Trophoblast cell (in vitro differentiated cells and primary cell): ENCODE data around the gene ZBTB7C.

Source experiments
- DNase-seq, 2 donors: peaks; one replicate each; pipeline ENCODE4 v3.0.0-alpha.2; 2016
- H2AFZ ChIP-seq: 2 replicates; pipeline ENCODE4 v1.6.1; 2013; ENCODE audit warnings: low read length, moderate library complexity, mild to moderate bottlenecking; ENCODE audit not compliant: insufficient read depth, poor library complexity
- H2AK5ac ChIP-seq: 2 replicates; pipeline ENCODE4 v1.6.1; 2013; ENCODE audit warnings: mild to moderate bottlenecking, low read length
- H2BK120ac ChIP-seq: 2 replicates; pipeline ENCODE4 v1.6.1; 2013; ENCODE audit warnings: low read length, mild to moderate bottlenecking, moderate library complexity; ENCODE audit not compliant: insufficient read depth, poor library complexity
- H2BK12ac ChIP-seq: 2 replicates; pipeline ENCODE4 v1.6.1; 2013; ENCODE audit warnings: mild to moderate bottlenecking, low read length, moderate library complexity
- H2BK5ac ChIP-seq: 2 replicates; pipeline ENCODE4 v1.6.1; 2013; ENCODE audit warnings: low read length, low read depth, moderate library complexity, mild to moderate bottlenecking; ENCODE audit not compliant: poor library complexity
- H3K14ac ChIP-seq: 2 replicates; pipeline ENCODE4 v1.6.1; 2013; ENCODE audit warnings: mild to moderate bottlenecking, low read length
- H3K18ac ChIP-seq: 2 replicates; pipeline ENCODE4 v1.6.1; 2013; ENCODE audit warnings: mild to moderate bottlenecking, low read length
- H3K23ac ChIP-seq: 2 replicates; pipeline ENCODE4 v1.6.1; 2013; ENCODE audit warnings: low read length
- H3K27ac ChIP-seq: 2 replicates; pipeline ENCODE4 v1.5.1; 2013; ENCODE audit warnings: low read depth, mild to moderate bottlenecking, inconsistent platforms, low read length, moderate library complexity
- H3K27me3 ChIP-seq: 2 replicates; pipeline ENCODE4 v1.6.1; 2013; ENCODE audit warnings: inconsistent platforms, mild to moderate bottlenecking, low read length, moderate library complexity; ENCODE audit not compliant: insufficient read depth
- H3K36me3 ChIP-seq, 2 experiments: 1 replicate in 1 of 2; 2 replicates in 1 of 2; pipeline ENCODE4 v1.6.1; 2013; ENCODE audit warnings: low read length in 2 of 2, mild to moderate bottlenecking in 2 of 2, moderate library complexity in 1 of 2; ENCODE audit not compliant: insufficient read depth in 2 of 2, control insufficient read depth in 1 of 2
- H3K4ac ChIP-seq: 2 replicates; pipeline ENCODE4 v1.6.1; 2013; ENCODE audit warnings: low read depth, mild to moderate bottlenecking, low read length, moderate library complexity
- H3K4me1 ChIP-seq, 2 experiments: 1 replicate in 1 of 2; 2 replicates in 1 of 2; pipeline ENCODE4 v1.6.1; 2013; ENCODE audit warnings: low read length in 2 of 2, mild to moderate bottlenecking in 2 of 2, moderate library complexity in 1 of 2; ENCODE audit not compliant: insufficient read depth in 2 of 2, control insufficient read depth in 1 of 2
- H3K4me2 ChIP-seq: 2 replicates; pipeline ENCODE4 v1.6.1; 2013; ENCODE audit warnings: inconsistent platforms, mild to moderate bottlenecking, low read length, moderate library complexity
- H3K4me3 ChIP-seq: 2 replicates; pipeline ENCODE4 v1.5.1; 2013; ENCODE audit warnings: mild to moderate bottlenecking, low read depth, low read length, inconsistent platforms
- H3K79me1 ChIP-seq: one replicate; pipeline ENCODE4 v1.6.1; 2013; ENCODE audit warnings: low read length
- H3K79me2 ChIP-seq: 2 replicates; pipeline ENCODE4 v1.6.1; 2013; ENCODE audit warnings: low read length, mild to moderate bottlenecking; ENCODE audit not compliant: control insufficient read depth, insufficient read depth, poor library complexity
- H3K9ac ChIP-seq: 2 replicates; pipeline ENCODE4 v1.6.1; 2013; ENCODE audit warnings: mild to moderate bottlenecking, low read length
- H3K9me3 ChIP-seq: 2 replicates; pipeline ENCODE4 v1.6.1; 2013; ENCODE audit warnings: low read depth, mild to moderate bottlenecking, control low read depth, inconsistent platforms, low read length; ENCODE audit not compliant: insufficient read depth
- H4K12ac ChIP-seq: 2 replicates; pipeline ENCODE4 v1.6.1; 2013; ENCODE audit warnings: low read depth, mild to moderate bottlenecking, low read length, moderate library complexity
- H4K8ac ChIP-seq: 2 replicates; pipeline ENCODE4 v1.6.1; 2013; ENCODE audit warnings: low read depth, mild to moderate bottlenecking, low read length, moderate library complexity
- H4K91ac ChIP-seq: one replicate; pipeline ENCODE4 v1.6.1; 2013; ENCODE audit warnings: low read depth, mild to moderate bottlenecking, low read length, moderate library complexity
- WGBS: extraction: QIAGEN DNeasy Blood & Tissue Kit; methylation state at CpG from one replicate; pipeline ENCODE4 v1.1.7; 2013; ENCODE audit warnings: missing lambda C conversion rate; ENCODE audit not compliant: insufficient read length, insufficient coverage; ENCODE audit errors: extremely low coverage; 5-methylcytosine and 5-hydroxymethylcytosine counted together

ZBTB7C gene

DNA sequence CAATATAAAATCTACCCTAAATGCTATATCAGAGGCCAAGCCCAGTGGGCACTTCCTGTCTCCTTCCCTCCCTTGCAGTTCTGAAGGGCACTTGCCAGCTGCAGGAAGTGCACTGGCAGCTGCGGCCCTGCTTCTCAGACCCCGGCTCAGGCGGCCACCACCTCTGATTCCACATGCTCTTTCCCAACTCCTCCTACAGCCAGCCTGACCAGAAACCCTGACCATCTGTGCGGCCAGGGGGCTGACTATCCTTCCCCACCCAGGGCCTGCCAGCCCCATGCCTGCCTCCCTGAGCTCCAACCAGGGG, 88.6 kb downstream of the ZBTB7C start:
- H3K4me2 ChIP-seq = no peak overlapping the region
- H2BK5ac ChIP-seq = no peak overlapping the region
- no peak for DNase-seq
- no peak overlapping the region for H2AFZ ChIP-seq
- H3K36me3 ChIP-seq = no peaks in the 10 kb centered on the region
- H4K12ac ChIP-seq = no peak overlapping the region
- no peak overlapping the region for H4K91ac ChIP-seq
- H3K9me3 ChIP-seq = no peaks in the 10 kb centered on the region
- H4K8ac ChIP-seq = no peak overlapping the region
- H2BK120ac ChIP-seq = no peak overlapping the region
- no peak overlapping the region for H3K9ac ChIP-seq
- H3K4ac ChIP-seq = no peak overlapping the region
- no peak overlapping the region for H3K27ac ChIP-seq
- no peaks in the 10 kb centered on the region for H3K27me3 ChIP-seq
- H3K79me2 ChIP-seq = no peaks in the 10 kb centered on the region
- H2AK5ac ChIP-seq = no peak overlapping the region
- no peak overlapping the region for H3K4me3 ChIP-seq
- no peak overlapping the region for H2BK12ac ChIP-seq
- H3K18ac ChIP-seq = no peak overlapping the region
- H3K23ac ChIP-seq = no peak overlapping the region
- H3K4me1 ChIP-seq = peaks cover 5 to 7% of the 10 kb centered on the region in 2 experiments
- no CpG with 5 or more reads among the region's 4 CpGs for WGBS
- no peaks in the 10 kb centered on the region for H3K79me1 ChIP-seq
- H3K14ac ChIP-seq = no peak overlapping the region

DNA sequence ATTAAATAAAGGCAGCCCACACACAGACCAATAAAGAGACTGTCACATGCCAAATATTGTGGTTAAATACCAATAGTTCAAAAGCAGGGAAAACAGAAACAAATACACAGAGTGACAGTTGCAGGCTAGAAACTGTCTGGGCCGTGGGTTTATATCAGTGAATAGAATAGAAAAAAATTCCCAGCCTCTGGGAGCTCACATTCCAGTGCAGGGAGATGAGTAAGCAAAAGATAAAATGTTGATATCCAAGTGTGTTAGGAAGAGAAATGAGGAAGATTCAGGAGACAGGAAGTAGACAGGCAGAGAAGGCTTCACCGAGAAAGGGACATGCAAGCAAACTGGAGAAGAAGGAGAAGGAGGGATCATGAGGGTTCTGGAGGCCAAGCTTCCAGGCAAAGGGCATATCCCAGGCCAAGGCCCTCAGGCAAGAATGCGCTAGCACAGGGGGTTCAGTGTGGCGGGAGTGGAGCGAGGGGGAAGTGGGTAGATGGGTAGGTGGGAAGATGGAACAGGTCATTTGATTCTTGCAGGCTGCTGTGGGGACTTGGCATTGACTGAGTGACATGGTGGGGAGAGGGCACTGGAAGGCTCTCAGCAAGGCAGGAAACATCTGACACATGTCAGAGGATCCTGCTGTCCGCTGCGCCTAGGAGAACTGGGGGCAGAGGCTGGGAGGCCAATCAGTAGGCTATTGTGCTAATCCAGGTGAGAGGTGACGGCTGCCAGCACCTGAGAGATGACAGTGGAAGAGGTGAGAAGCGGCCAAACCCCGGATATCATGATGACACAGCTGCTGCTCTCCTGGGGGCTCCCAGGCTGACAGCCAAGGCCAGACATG, 89.2 kb downstream of the ZBTB7C start:
- H3K9ac ChIP-seq = no peak overlapping the region
- no peaks in the 10 kb centered on the region for H3K36me3 ChIP-seq
- H2BK12ac ChIP-seq = no peak overlapping the region
- H3K27me3 ChIP-seq = no peaks in the 10 kb centered on the region
- no peak overlapping the region for H2BK5ac ChIP-seq
- no peak overlapping the region for H3K14ac ChIP-seq
- H3K79me2 ChIP-seq = no peaks in the 10 kb centered on the region
- WGBS = no CpG with 5 or more reads among the region's 10 CpGs
- no peaks in the 10 kb centered on the region for H3K9me3 ChIP-seq
- no peak overlapping the region for H3K4ac ChIP-seq
- no peak overlapping the region for H2AK5ac ChIP-seq
- H4K8ac ChIP-seq = no peak overlapping the region
- no peak overlapping the region for H3K4me3 ChIP-seq
- H3K23ac ChIP-seq = no peak overlapping the region
- H4K91ac ChIP-seq = no peak overlapping the region
- no peak overlapping the region for H3K27ac ChIP-seq
- no peak overlapping the region for H3K18ac ChIP-seq
- peaks cover 5 to 7% of the 10 kb centered on the region in 2 experiments for H3K4me1 ChIP-seq
- H4K12ac ChIP-seq = no peak overlapping the region
- DNase-seq = peak; percentile 42 to 76
- no peak overlapping the region for H2BK120ac ChIP-seq
- H2AFZ ChIP-seq = no peak overlapping the region
- H3K4me2 ChIP-seq = no peak overlapping the region
- no peaks in the 10 kb centered on the region for H3K79me1 ChIP-seq

DNA sequence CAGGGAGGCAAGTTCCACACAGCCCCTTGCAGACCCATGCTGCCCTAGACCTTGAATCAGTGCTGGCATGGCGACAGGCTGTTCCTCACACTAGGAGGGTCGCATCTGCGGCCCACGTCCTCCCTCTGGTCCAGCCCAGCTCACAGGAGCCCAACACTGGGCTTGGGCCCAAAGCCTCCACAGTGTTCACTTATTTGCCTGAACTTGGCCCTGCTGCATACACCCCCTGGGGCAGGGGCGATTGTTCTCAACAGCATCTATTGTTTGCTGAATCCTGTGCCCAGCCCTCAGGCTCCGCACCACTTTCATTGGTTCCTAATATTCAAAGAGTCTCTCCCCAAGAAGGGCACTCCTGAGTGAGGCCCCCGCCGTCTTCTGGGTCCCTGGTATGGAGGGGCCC, 90.7 kb downstream of the ZBTB7C start:
- WGBS = no CpG with 5 or more reads among the region's 8 CpGs
- Histone ChIP-seq H2BK12ac (no peak overlapping the region), H3K4ac (no peak overlapping the region), H3K4me2 (no peak overlapping the region), H4K91ac (no peak overlapping the region), H3K4me3 (no peak overlapping the region), H4K8ac (no peak overlapping the region), H2AFZ (no peak overlapping the region), H3K9me3 (no peaks in the 10 kb centered on the region), H3K23ac (no peak overlapping the region), H3K36me3 (no peaks in the 10 kb centered on the region), H3K18ac (no peak overlapping the region), H3K27ac (no peak overlapping the region), H2AK5ac (no peak overlapping the region), H3K14ac (no peak overlapping the region), H2BK120ac (no peak overlapping the region), H3K79me1 (no peaks in the 10 kb centered on the region), H4K12ac (no peak overlapping the region), H3K27me3 (no peaks in the 10 kb centered on the region), H2BK5ac (no peak overlapping the region), H3K4me1 (peaks cover 5% of the 10 kb centered on the region in 2 experiments), H3K79me2 (no peaks in the 10 kb centered on the region), H3K9ac (no peak overlapping the region)
- no peak for DNase-seq

DNA sequence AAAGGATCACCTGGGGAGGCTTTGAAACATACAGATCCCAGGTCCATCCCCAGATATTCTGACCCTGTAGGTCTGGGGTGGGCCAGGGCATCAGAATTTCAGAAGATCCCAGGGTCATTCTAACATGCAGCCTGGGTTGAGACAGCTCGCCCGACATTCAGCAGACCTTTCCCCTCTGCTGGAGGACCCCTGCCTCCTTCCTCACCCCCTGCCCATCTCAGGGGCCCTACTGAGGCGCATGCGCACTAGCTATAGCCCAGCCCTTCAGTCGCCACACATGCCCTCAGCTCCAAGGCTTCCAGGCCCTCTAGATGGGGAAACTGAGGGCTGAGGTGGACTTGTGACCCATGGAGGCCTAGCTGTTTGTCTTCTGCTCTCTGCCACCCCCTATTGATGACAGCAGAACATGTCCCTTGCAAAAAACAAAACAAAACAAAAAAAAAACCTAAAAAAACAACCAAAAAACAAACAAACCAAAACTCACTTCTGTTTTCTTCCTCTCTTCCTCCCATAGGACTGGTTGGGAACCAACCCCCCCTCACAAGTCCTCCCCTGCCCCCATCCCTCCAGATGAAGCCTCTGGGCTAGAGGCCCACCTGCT, 91.3 kb downstream of the ZBTB7C start:
- Histone ChIP-seq H3K27ac (no peak overlapping the region), H3K79me1 (no peaks in the 10 kb centered on the region), H3K9ac (no peak overlapping the region), H3K14ac (no peak overlapping the region), H3K27me3 (no peaks in the 10 kb centered on the region), H3K18ac (no peak overlapping the region), H3K4me2 (no peak overlapping the region), H2AK5ac (no peak overlapping the region), H4K91ac (no peak overlapping the region), H3K36me3 (no peaks in the 10 kb centered on the region), H4K8ac (no peak overlapping the region), H2BK120ac (no peak overlapping the region), H4K12ac (no peak overlapping the region), H3K4me3 (no peak overlapping the region), H2BK12ac (no peak overlapping the region), H2BK5ac (no peak overlapping the region), H3K79me2 (no peaks in the 10 kb centered on the region), H2AFZ (no peak overlapping the region), H3K9me3 (no peaks in the 10 kb centered on the region), H3K4me1 (peaks cover 5% of the 10 kb centered on the region in 2 experiments), H3K23ac (no peak overlapping the region), H3K4ac (no peak overlapping the region)
- WGBS = no CpG with 5 or more reads among the region's 5 CpGs
- DNase-seq = no peak
